HCT116 (cell line): Measurements from ENCODE around the gene RAD18. TPM values are rescaled to one million over a fixed set of nuclear protein-coding genes. Genes with fewer than 3 reads are reported as not detected.

Source experiments
- ATAC-seq: fragments of 200-7000 bp; cut with Tn5 transposase; 2 replicates; pipeline ENCODE4 v1.9.1; 2020; ENCODE audit warnings: mild to moderate bottlenecking, moderate library complexity
- BruUV-seq: library from RNA; stranded (reverse); fragments of 400-500 nt; replicated peaks from 2 replicates; lab custom pipeline; 2021; lab: Mats Ljungman, UMichigan
- CTCF ChIA-PET: fragments of 300-600 bp; sonication (Branson Sonifier 250); formaldehyde crosslinking; loops from one replicate; lab custom pipeline; 2021; ENCODE audit warnings: antibody characterized with exemption; lab: Charles Lee
- POLR2A ChIA-PET: fragments of 300-600, 350-600 bp; sonication (Branson Sonifier 250); formaldehyde crosslinking; loops from one replicate; lab custom pipeline; 2021; ENCODE audit warnings: antibody characterized with exemption; lab: Charles Lee
- RAD21 ChIA-PET, 2 experiments: fragments of 300-600 bp; sonication (Branson Sonifier 250); formaldehyde crosslinking; loops; one replicate each; lab custom pipeline; 2023; ENCODE audit warnings: low total read pairs in 2 of 2; ENCODE audit not compliant: uncharacterized antibody in 2 of 2, unreplicated experiment in 2 of 2, low non-redundant PET in 1 of 2; lab: Charles Lee
- DNase-seq: peaks from one replicate; pipeline ENCODE4 v3.0.0-alpha.2; 2010; ENCODE audit warnings: low read depth, low spot score
- H2AFZ ChIP-seq: fragments of 200-600 bp; shearing (Covaris generic), sonication (generic); 2 replicates; pipeline ENCODE4 v1.6.1; 2017; ENCODE audit warnings: low read depth, mixed run types, mixed read lengths, antibody characterized with exemption, low read length; ENCODE audit not compliant: poor library complexity, severe bottlenecking
- H3K27ac ChIP-seq: 2 replicates; pipeline ENCODE4 v1.5.1; 2012; ENCODE audit warnings: low read depth, low read length
- H3K27me3 ChIP-seq: fragments of 200-600 bp; sonication (generic); 2 replicates; pipeline ENCODE4 v1.6.1; 2016; ENCODE audit warnings: mixed run types, low read length, mixed read lengths; ENCODE audit not compliant: insufficient read depth
- H3K36me3 ChIP-seq, 2 experiments: fragments of 200-500 bp in 1 of 2; fragments of 200-600 bp in 1 of 2; sonication (Bioruptor generic) in 1 of 2; sonication (generic) in 1 of 2; 2 replicates each; pipeline versions ENCODE4 v1.5.1 to v1.6.1; 2014 to 2016; ENCODE audit warnings: low read length in 2 of 2, inconsistent platforms in 1 of 2, mixed read lengths in 1 of 2, mixed run types in 1 of 2; ENCODE audit not compliant: insufficient read depth in 2 of 2, control insufficient read depth in 1 of 2
- H3K4me1 ChIP-seq, 2 experiments: fragments of 200-600 bp in 1 of 2; sonication (generic) in 1 of 2; 2 replicates each; pipeline versions ENCODE4 v1.5.1 to v1.6.1; 2012 to 2017; ENCODE audit warnings: low read length in 2 of 2, inconsistent platforms in 1 of 2, mild to moderate bottlenecking in 1 of 2, mixed read lengths in 1 of 2, mixed run types in 1 of 2, moderate library complexity in 1 of 2; ENCODE audit not compliant: insufficient read depth in 2 of 2, control insufficient read depth in 1 of 2
- H3K4me2 ChIP-seq: fragments of 200-600 bp; sonication (generic); 2 replicates; pipeline ENCODE4 v1.6.1; 2017; ENCODE audit warnings: mixed run types, low read length, mixed read lengths
- H3K4me3 ChIP-seq, 2 experiments: fragments of 200-600 bp in 1 of 2; sonication (generic) in 1 of 2; replicated peaks in 1 of 2; 2 replicates each; pipeline ENCODE4 v1.5.1; 2011 to 2016; ENCODE audit warnings: low read length in 2 of 2, control low read depth in 1 of 2, low read depth in 1 of 2, mild to moderate bottlenecking in 1 of 2, mixed read lengths in 1 of 2, mixed run types in 1 of 2
- H3K79me2 ChIP-seq: fragments of 200-600 bp; sonication (generic); 2 replicates; pipeline ENCODE4 v1.6.1; 2017; ENCODE audit warnings: mild to moderate bottlenecking, mixed run types, low read length, moderate library complexity, mixed read lengths; ENCODE audit not compliant: insufficient read depth
- H3K9ac ChIP-seq: fragments of 200-600 bp; sonication (generic); 2 replicates; pipeline ENCODE4 v1.6.1; 2016; ENCODE audit warnings: low read length, mixed read lengths
- H3K9me2 ChIP-seq: fragments of 200-600 bp; sonication (generic), shearing (Covaris generic); 2 replicates; pipeline ENCODE4 v1.6.1; 2017; ENCODE audit warnings: mixed run types, mild to moderate bottlenecking, moderate library complexity; ENCODE audit not compliant: insufficient read depth
- H3K9me3 ChIP-seq, 2 experiments: fragments of 200-500 bp in 1 of 2; fragments of 200-600 bp in 1 of 2; sonication (Bioruptor generic) in 1 of 2; sonication (generic) in 1 of 2; 2 replicates each; pipeline ENCODE4 v1.6.1; 2014 to 2017; ENCODE audit warnings: low read length in 2 of 2, mixed read lengths in 2 of 2, inconsistent platforms in 1 of 2, low read depth in 1 of 2, mild to moderate bottlenecking in 1 of 2, mixed run types in 1 of 2, moderate library complexity in 1 of 2; ENCODE audit not compliant: control insufficient read depth in 1 of 2, insufficient read depth in 1 of 2
- H4K20me1 ChIP-seq: fragments of 200-600 bp; sonication (generic), shearing (Covaris generic); 2 replicates; pipeline ENCODE4 v1.6.1; 2017; ENCODE audit warnings: mixed run types, mild to moderate bottlenecking, moderate library complexity; ENCODE audit not compliant: insufficient read depth
- CBX3 ChIP-seq: IDR thresholded peaks from 2 replicates; pipeline ENCODE4 v1.6.1; 2012; ENCODE audit warnings: low read depth
- CEBPB ChIP-seq: IDR thresholded peaks from 2 replicates; pipeline ENCODE4 v1.6.1; 2012; ENCODE audit warnings: low read depth
- EGR1 ChIP-seq: IDR thresholded peaks from 2 replicates; pipeline ENCODE4 v1.6.1; 2012; ENCODE audit warnings: low read depth
- ELF1 ChIP-seq: IDR thresholded peaks from 2 replicates; pipeline ENCODE4 v1.6.1; 2012; ENCODE audit warnings: low read depth, borderline replicate concordance
- EZH2 ChIP-seq: fragments of 200-600 bp; sonication (generic); IDR thresholded peaks from 2 replicates; pipeline ENCODE4 v1.6.1; 2017; ENCODE audit warnings: antibody characterized with exemption, mixed run types
- FOSL1 ChIP-seq: IDR thresholded peaks from 2 replicates; pipeline ENCODE4 v1.6.1; 2012; ENCODE audit warnings: low read depth
- JUND ChIP-seq: IDR thresholded peaks from 2 replicates; pipeline ENCODE4 v1.6.1; 2012
- POLR2A ChIP-seq: IDR thresholded peaks from 2 replicates; pipeline ENCODE4 v1.7.0; 2011; ENCODE audit warnings: borderline replicate concordance; ENCODE audit not compliant: insufficient read depth, insufficient read length; ENCODE audit errors: extremely low read depth
- POLR2AphosphoS5 ChIP-seq: IDR thresholded peaks from 2 replicates; pipeline ENCODE4 v1.6.1; 2011; ENCODE audit warnings: mild to moderate bottlenecking, low read depth, low read length, moderate library complexity
- RAD21 ChIP-seq: IDR thresholded peaks from 2 replicates; pipeline ENCODE4 v1.6.1; 2012; ENCODE audit warnings: low read depth, mild to moderate bottlenecking
- SIN3A ChIP-seq: IDR thresholded peaks from 2 replicates; pipeline ENCODE4 v1.6.1; 2012; ENCODE audit warnings: low read depth
- SP1 ChIP-seq: IDR thresholded peaks from 2 replicates; pipeline ENCODE4 v1.6.1; 2012; ENCODE audit warnings: low read depth
- SRF ChIP-seq: IDR thresholded peaks from 2 replicates; pipeline ENCODE4 v1.6.1; 2012; ENCODE audit warnings: low read depth
- YY1 ChIP-seq: IDR thresholded peaks from 2 replicates; pipeline ENCODE4 v1.6.1; 2011; ENCODE audit warnings: low read length, low read depth, moderate library complexity, mild to moderate bottlenecking; ENCODE audit not compliant: insufficient replicate concordance; ENCODE audit errors: extremely low read depth
- ZFX ChIP-seq: fragments of 450-650 bp; IDR thresholded peaks from 2 replicates; pipeline ENCODE4 v1.6.1; 2017
- ZNF274 ChIP-seq: fragments of 200-500 bp; sonication (Bioruptor generic); IDR thresholded peaks from 2 replicates; pipeline ENCODE4 v1.6.1; 2014; ENCODE audit warnings: mild to moderate bottlenecking, low read depth, low read length, inconsistent platforms
- intact Hi-C: fragments of 100-400 bp; cut with micrococcal nuclease; formaldehyde crosslinking; loops from 2 replicates; pipeline ENCODE4 v1.10.0; 2022
- total RNA-seq: library from RNA; stranded (reverse); gene quantifications from one replicate; pipeline ENCODE4 v1.2.1, GENCODE V29; 2021; ENCODE audit not compliant: unreplicated experiment
- TF ChIP-seq, protein P1 (sequence below): IDR thresholded peaks from 2 replicates; pipeline ENCODE4 v1.6.1; 2012; ENCODE audit warnings: low read depth
- TF ChIP-seq, protein P2 (sequence below): IDR thresholded peaks from 2 replicates; pipeline ENCODE4 v1.6.1; 2011; ENCODE audit warnings: mild to moderate bottlenecking, low read length, moderate library complexity; ENCODE audit not compliant: insufficient replicate concordance; ENCODE audit errors: extremely low read depth

Gene RAD18
- total RNA-seq, 1 experiment from 2014 or later = 28.7 TPM

DNA sequence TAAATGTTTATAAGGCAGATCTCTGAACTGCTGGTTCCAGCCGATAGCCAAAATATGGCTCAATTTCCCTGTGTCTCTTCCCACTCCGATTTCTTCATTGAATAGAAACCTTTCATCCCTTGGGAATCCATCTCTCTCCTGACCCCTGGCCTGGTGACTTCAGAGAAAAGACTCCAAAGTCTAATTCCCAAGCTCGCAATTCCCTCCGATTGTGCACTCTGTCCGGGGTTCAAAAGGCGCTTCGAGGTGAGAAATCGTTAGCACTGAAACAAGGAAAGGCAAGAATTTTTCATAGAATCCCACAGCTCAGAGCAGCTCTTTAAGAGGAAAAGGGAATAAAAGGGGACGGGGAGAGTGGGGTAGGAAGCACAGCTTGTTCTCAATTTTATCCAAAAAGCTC lies 18.4 kb upstream of the RAD18 start (continued):
- TF ChIP-seq CBX3 = no peak
- TF ChIP-seq EGR1 = no peak
- TF ChIP-seq, protein P1, sequence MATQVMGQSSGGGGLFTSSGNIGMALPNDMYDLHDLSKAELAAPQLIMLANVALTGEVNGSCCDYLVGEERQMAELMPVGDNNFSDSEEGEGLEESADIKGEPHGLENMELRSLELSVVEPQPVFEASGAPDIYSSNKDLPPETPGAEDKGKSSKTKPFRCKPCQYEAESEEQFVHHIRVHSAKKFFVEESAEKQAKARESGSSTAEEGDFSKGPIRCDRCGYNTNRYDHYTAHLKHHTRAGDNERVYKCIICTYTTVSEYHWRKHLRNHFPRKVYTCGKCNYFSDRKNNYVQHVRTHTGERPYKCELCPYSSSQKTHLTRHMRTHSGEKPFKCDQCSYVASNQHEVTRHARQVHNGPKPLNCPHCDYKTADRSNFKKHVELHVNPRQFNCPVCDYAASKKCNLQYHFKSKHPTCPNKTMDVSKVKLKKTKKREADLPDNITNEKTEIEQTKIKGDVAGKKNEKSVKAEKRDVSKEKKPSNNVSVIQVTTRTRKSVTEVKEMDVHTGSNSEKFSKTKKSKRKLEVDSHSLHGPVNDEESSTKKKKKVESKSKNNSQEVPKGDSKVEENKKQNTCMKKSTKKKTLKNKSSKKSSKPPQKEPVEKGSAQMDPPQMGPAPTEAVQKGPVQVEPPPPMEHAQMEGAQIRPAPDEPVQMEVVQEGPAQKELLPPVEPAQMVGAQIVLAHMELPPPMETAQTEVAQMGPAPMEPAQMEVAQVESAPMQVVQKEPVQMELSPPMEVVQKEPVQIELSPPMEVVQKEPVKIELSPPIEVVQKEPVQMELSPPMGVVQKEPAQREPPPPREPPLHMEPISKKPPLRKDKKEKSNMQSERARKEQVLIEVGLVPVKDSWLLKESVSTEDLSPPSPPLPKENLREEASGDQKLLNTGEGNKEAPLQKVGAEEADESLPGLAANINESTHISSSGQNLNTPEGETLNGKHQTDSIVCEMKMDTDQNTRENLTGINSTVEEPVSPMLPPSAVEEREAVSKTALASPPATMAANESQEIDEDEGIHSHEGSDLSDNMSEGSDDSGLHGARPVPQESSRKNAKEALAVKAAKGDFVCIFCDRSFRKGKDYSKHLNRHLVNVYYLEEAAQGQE = no peak
- no peak for TF ChIP-seq SIN3A

DNA sequence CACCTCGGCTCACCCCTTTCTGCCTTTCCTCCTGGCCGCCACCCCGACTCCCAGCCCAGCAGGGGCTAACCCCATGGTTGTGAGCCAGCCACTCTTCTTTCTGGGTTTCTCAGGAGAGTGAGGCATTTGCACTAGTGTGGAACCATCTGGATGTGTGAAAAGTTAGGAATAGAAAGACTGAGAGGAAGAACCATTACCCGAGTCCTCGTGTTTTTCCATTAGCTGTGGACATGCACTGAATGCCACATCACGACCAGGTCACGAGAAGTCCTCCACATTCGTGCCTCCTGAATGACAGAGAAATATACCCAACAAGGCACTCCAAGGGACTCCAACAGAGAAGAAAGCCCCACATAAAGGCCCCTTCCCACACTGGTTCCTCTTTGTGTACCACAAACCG lies 18.0 kb upstream of the RAD18 start:
- H3K4me1 ChIP-seq = no peaks in the 10 kb centered on the region
- TF ChIP-seq, protein P1 = no peak
- no peak for TF ChIP-seq JUND
- no peak for TF ChIP-seq POLR2AphosphoS5
- no peak for TF ChIP-seq EZH2
- TF ChIP-seq CBX3 = no peak
- no peak for TF ChIP-seq SRF
- TF ChIP-seq FOSL1 = no peak
- no peak for TF ChIP-seq EGR1
- TF ChIP-seq RAD21 = no peak
- no peak for TF ChIP-seq ZNF274
- TF ChIP-seq YY1 = no peak
- TF ChIP-seq ELF1 = no peak
- no peak for TF ChIP-seq POLR2A
- TF ChIP-seq SIN3A = no peak
- TF ChIP-seq, protein P2, sequence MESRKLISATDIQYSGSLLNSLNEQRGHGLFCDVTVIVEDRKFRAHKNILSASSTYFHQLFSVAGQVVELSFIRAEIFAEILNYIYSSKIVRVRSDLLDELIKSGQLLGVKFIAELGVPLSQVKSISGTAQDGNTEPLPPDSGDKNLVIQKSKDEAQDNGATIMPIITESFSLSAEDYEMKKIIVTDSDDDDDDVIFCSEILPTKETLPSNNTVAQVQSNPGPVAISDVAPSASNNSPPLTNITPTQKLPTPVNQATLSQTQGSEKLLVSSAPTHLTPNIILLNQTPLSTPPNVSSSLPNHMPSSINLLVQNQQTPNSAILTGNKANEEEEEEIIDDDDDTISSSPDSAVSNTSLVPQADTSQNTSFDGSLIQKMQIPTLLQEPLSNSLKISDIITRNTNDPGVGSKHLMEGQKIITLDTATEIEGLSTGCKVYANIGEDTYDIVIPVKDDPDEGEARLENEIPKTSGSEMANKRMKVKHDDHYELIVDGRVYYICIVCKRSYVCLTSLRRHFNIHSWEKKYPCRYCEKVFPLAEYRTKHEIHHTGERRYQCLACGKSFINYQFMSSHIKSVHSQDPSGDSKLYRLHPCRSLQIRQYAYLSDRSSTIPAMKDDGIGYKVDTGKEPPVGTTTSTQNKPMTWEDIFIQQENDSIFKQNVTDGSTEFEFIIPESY = no peak
- TF ChIP-seq ZFX = no peak
- no peak for TF ChIP-seq SP1
- TF ChIP-seq CEBPB = no peak
- RAD21 ChIA-PET = no interaction called here
- ATAC-seq = no peak
- no peak for DNase-seq
- no peak overlapping the region for H3K4me3 ChIP-seq
- H4K20me1 ChIP-seq = no peaks in the 10 kb centered on the region
- POLR2A ChIA-PET = no interaction called here
- H3K9ac ChIP-seq = no peak overlapping the region
- no peak overlapping the region for H3K4me2 ChIP-seq
- H3K27ac ChIP-seq = no peak overlapping the region
- no peaks in the 10 kb centered on the region for H3K79me2 ChIP-seq
- peaks cover 17% of the 10 kb centered on the region for H3K27me3 ChIP-seq
- CTCF ChIA-PET = no interaction called here
- no peaks in the 10 kb centered on the region for H3K36me3 ChIP-seq
- intact Hi-C loops = no loop called here
- no TSS peak for BruUV-seq
- peaks cover 0 to 4% of the 10 kb centered on the region in 2 experiments; a peak in 1 of 4 replicates for H3K9me3 ChIP-seq
- no peak overlapping the region for H2AFZ ChIP-seq
- no peaks in the 10 kb centered on the region; the same call in 1 of the 2 replicates for H3K9me2 ChIP-seq
